A549 (cell line): Measurements from ENCODE around the gene GALNT14. TPM values are rescaled to one million over a fixed set of nuclear protein-coding genes. Genes with fewer than 3 reads are reported as not detected.
A peak's percentile ranks its signal among the peaks of the same experiment; 100 is the strongest.

Experiments used
- ATAC-seq, 2 experiments: fragments of 200-7000 bp in 1 of 2; fragments of >200 bp in 1 of 2; cut with Nextera tagmentation in 1 of 2; cut with Tn5 transposase in 1 of 2; 3 replicates each; pipeline versions ENCODE4 v1.8.0 to v1.9.1; 2018 to 2020; ENCODE audit warnings: mild to moderate bottlenecking in 1 of 2, moderate library complexity in 1 of 2
- CTCF ChIA-PET: fragments of 300-600 bp; sonication (Branson Sonifier 250); formaldehyde crosslinking; extraction: SDS; loops from one replicate; lab custom pipeline; 2021; ENCODE audit warnings: antibody characterized with exemption, inconsistent platforms; lab: Yijun Ruan, JAX
- POLR2A ChIA-PET: fragments of 350-600 bp; formaldehyde crosslinking; extraction: SDS; loops from one replicate; lab custom pipeline; 2021; ENCODE audit warnings: antibody characterized with exemption, inconsistent platforms; lab: Yijun Ruan, JAX
- DNase-seq, 2 experiments: peaks; one replicate each; pipeline versions ENCODE4 v3.0.0 to v3.0.0-alpha.2; 2011 to 2016; ENCODE audit warnings: low read depth in 1 of 2, low spot score in 1 of 2
- FAIRE-seq: peaks from 2 replicates; lab custom pipeline; 2011; peaks lifted over from hg19 to GRCh38; lab: Jason Lieb, UNC
- H3K27ac ChIP-seq, 2 experiments: fragments of >200 bp; sonication (Bioruptor Twin); formaldehyde crosslinking; 3 replicates each; pipeline ENCODE4 v1.5.1; 2016 to 2017
- H3K4me1 ChIP-seq: fragments of >200 bp; sonication (Bioruptor Twin); formaldehyde crosslinking; 3 replicates; pipeline ENCODE4 v1.6.1; 2016
- H3K4me2 ChIP-seq: fragments of >200 bp; sonication (Bioruptor Twin); formaldehyde crosslinking; 3 replicates; pipeline ENCODE4 v1.6.1; 2016
- H3K4me3 ChIP-seq: fragments of >200 bp; sonication (Bioruptor Twin); formaldehyde crosslinking; 3 replicates; pipeline ENCODE4 v1.5.1; 2016
- H3K9me3 ChIP-seq: fragments of >200 bp; sonication (Bioruptor Twin); formaldehyde crosslinking; 3 replicates; pipeline ENCODE4 v1.6.1; 2016
- BCL3 ChIP-seq: fragments of >200 bp; sonication (Bioruptor Twin); formaldehyde crosslinking; IDR thresholded peaks from 3 replicates; pipeline ENCODE4 v1.6.1; 2016
- CBX8 ChIP-seq: fragments of 200-600 bp; sonication (generic); IDR thresholded peaks from 2 replicates; pipeline ENCODE4 v1.6.1; 2016
- CHD2 ChIP-seq: fragments of 150-350 bp; IDR thresholded peaks from 2 replicates; pipeline ENCODE4 v1.6.1; 2014; ENCODE audit warnings: low read length; ENCODE audit not compliant: partially characterized antibody
- E2F6 ChIP-seq: IDR thresholded peaks from 2 replicates; pipeline ENCODE4 v1.6.1; 2012; ENCODE audit warnings: low read depth, borderline replicate concordance
- EHF ChIP-seq: fragments of 250-450 bp; sonication (Bioruptor Pico); IDR thresholded peaks from 2 replicates; pipeline ENCODE4 v1.5.0; 2020; ENCODE audit warnings: mild to moderate bottlenecking
- ESRRA ChIP-seq: fragments of 150-350 bp; IDR thresholded peaks from 2 replicates; pipeline ENCODE4 v1.6.1; 2014; ENCODE audit warnings: mild to moderate bottlenecking, low read length, borderline replicate concordance
- FOXS1 ChIP-seq: fragments of 250-450 bp; sonication (Bioruptor Pico); IDR thresholded peaks from 2 replicates; pipeline ENCODE4 v1.5.0; 2020; ENCODE audit warnings: mild to moderate bottlenecking, moderate library complexity
- GATA3 ChIP-seq: IDR thresholded peaks from 2 replicates; pipeline ENCODE4 v1.6.1; 2012; ENCODE audit warnings: borderline replicate concordance
- HDAC2 ChIP-seq: fragments of 200-600 bp; sonication (generic); IDR thresholded peaks from 2 replicates; pipeline ENCODE4 v1.6.1; 2016
- HES2 ChIP-seq: fragments of >200 bp; sonication (Bioruptor Twin); formaldehyde crosslinking; IDR thresholded peaks from 2 replicates; pipeline ENCODE4 v1.6.1; 2016
- HOXA7 ChIP-seq: fragments of 250-450 bp; sonication (Bioruptor Pico); IDR thresholded peaks from 2 replicates; pipeline ENCODE4 v1.5.0; 2020; ENCODE audit warnings: mild to moderate bottlenecking, moderate library complexity
- HOXB5 ChIP-seq: fragments of 250-450 bp; sonication (Bioruptor Pico); IDR thresholded peaks from 2 replicates; pipeline ENCODE4 v1.5.0; 2020; ENCODE audit warnings: mild to moderate bottlenecking, moderate library complexity
- JUNB ChIP-seq: fragments of >200 bp; sonication (Bioruptor Twin); formaldehyde crosslinking; IDR thresholded peaks from 2 replicates; pipeline ENCODE4 v1.6.1; 2016
- MAZ ChIP-seq: fragments of 150-350 bp; IDR thresholded peaks from 2 replicates; pipeline ENCODE4 v1.6.1; 2014; ENCODE audit warnings: antibody characterized with exemption, low read depth, low read length, borderline replicate concordance
- MYC ChIP-seq: IDR thresholded peaks from 2 replicates; pipeline ENCODE4 v1.6.1; 2012; ENCODE audit warnings: mild to moderate bottlenecking, inconsistent platforms, low read length, improper control_type of control experiment, borderline replicate concordance
- NPAS2 ChIP-seq: fragments of 250-450 bp; sonication (Bioruptor Pico); IDR thresholded peaks from 2 replicates; pipeline ENCODE4 v1.8.0; 2022; ENCODE audit warnings: mild to moderate bottlenecking, moderate library complexity, borderline replicate concordance
- NR3C1 ChIP-seq: fragments of >200 bp; sonication (Bioruptor Twin); formaldehyde crosslinking; IDR thresholded peaks from 3 replicates; pipeline ENCODE4 v1.6.1; 2017
- PHF8 ChIP-seq: fragments of 200-600 bp; sonication (generic); IDR thresholded peaks from 2 replicates; pipeline ENCODE4 v1.6.1; 2016; ENCODE audit warnings: low read depth, mild to moderate bottlenecking, antibody characterized with exemption, moderate library complexity, borderline replicate concordance
- POLR2A ChIP-seq: IDR thresholded peaks from 2 replicates; pipeline ENCODE4 v1.6.1; 2012; ENCODE audit warnings: mild to moderate bottlenecking, low read length
- POLR2AphosphoS2 ChIP-seq: conservative IDR thresholded peaks from 2 replicates; pipeline ENCODE4 v1.6.1; 2012; ENCODE audit warnings: low read length, improper control_type of control experiment, inconsistent platforms
- RAD21 ChIP-seq, 2 experiments: fragments of >200 bp in 1 of 2; sonication (Bioruptor Twin) in 1 of 2; formaldehyde crosslinking in 1 of 2; IDR thresholded peaks in 1 of 2; conservative IDR thresholded peaks in 1 of 2; 2 replicates in 1 of 2; 3 replicates in 1 of 2; pipeline ENCODE4 v1.6.1; 2012 to 2018; ENCODE audit warnings: inconsistent platforms in 1 of 2
- SMC3 ChIP-seq: fragments of >200 bp; sonication (Bioruptor Twin); formaldehyde crosslinking; IDR thresholded peaks from 3 replicates; pipeline ENCODE4 v1.6.1; 2018; ENCODE audit warnings: inconsistent platforms
- TFCP2L1 ChIP-seq: fragments of 250-450 bp; sonication (Bioruptor Pico); IDR thresholded peaks from 2 replicates; pipeline ENCODE4 v1.5.0; 2021; ENCODE audit warnings: mild to moderate bottlenecking
- WGBS: methylation state at CpG from one replicate; pipeline ENCODE4 v1.1.6; 2017; ENCODE audit errors: missing lambda C conversion rate; 5-methylcytosine and 5-hydroxymethylcytosine counted together
- polyA plus RNA-seq, 4 experiments: library from polyadenylated mRNA; depleted of rRNA in 3 of 4; stranded (reverse); fragments of >200 nt; fragmentation: RNase III in 1 of 4; extraction: RNeasy Plus Mini Kit Qiagen cat#74134 plus additional on column Dnase treatment in 1 of 4; gene quantifications; 2 replicates in 3 of 4; 3 replicates in 1 of 4; pipeline ENCODE4 v1.2.3, GENCODE V29; 2011 to 2017
- TF ChIP-seq, protein P1 (sequence below): fragments of 250-450 bp; sonication (Bioruptor Pico); IDR thresholded peaks from 2 replicates; pipeline ENCODE4 v1.5.0; 2021; ENCODE audit warnings: mild to moderate bottlenecking, moderate library complexity, borderline replicate concordance
- TF ChIP-seq, protein P2 (sequence below): fragments of 450-650 bp; IDR thresholded peaks from 2 replicates; pipeline ENCODE4 v1.6.1; 2014; ENCODE audit warnings: antibody characterized with exemption
- TF ChIP-seq, protein P3 (sequence below): fragments of >200 bp; sonication (Bioruptor Twin); formaldehyde crosslinking; IDR thresholded peaks from 3 replicates; pipeline ENCODE4 v1.5.1; 2016

Gene GALNT14
- polyA plus RNA-seq, 2 of the 4 experiments (the other 2 are of a cell fraction): 34.4 to 38.3 TPM

DNA sequence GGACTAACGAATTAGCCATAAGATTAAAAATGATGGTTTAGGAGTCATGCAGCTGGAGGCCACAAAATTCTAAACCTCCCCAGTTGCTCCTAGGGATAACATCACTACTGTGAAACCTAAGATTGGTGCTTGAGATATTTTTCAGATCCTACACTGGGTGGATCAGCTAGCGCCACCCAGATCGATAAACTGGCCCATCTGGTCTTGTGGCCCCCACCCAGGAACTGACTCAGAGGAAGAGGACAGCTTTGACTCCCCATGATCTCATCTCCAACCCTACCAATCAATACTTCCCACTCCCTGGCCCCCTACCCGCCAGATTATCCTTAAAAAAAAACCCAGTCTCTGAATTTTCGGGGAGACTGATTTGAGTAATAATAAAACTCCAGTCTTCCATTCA is 5.5 kb downstream of the GALNT14 start:
- POLR2A ChIA-PET: no interaction called here
- H3K4me2 ChIP-seq: no peak overlapping the region
- WGBS: 94% methylated on average over 5 of the region's 5 CpGs
- H3K4me1 ChIP-seq: peaks cover 11% of the 10 kb centered on the region
- no peak overlapping the region for H3K27ac ChIP-seq
- no peak for ATAC-seq
- peak; percentile 39 for FAIRE-seq
- CTCF ChIA-PET: interaction anchor here (0.7 to 1.4 kb wide), 3 partner anchors 19 to 421 kb away, joined by 3 to 4 read pairs (median 3); no protein-coding TSS in a partner anchor
- TF ChIP-seq MYC (no peak), JUNB (no peak), HES2 (no peak), GATA3 (no peak)
- H3K9me3 ChIP-seq: no peaks in the 10 kb centered on the region
- DNase-seq: no peak
- no peak overlapping the region for H3K4me3 ChIP-seq

- no peak overlapping the region for H3K4me2 ChIP-seq
- DNase-seq (no peak), ATAC-seq (no peak), FAIRE-seq (no peak)
- TF ChIP-seq E2F6 (no peak), POLR2AphosphoS2 (no peak), FOXS1 (no peak), HOXB5 (CRISPR knock-in tag) (no peak), PHF8 (no peak), HOXA7 (CRISPR knock-in tag) (no peak), HDAC2 (no peak), EHF (CRISPR knock-in tag) (no peak), RAD21 (conservative IDR thresholded peaks at IDR 0.05 in 1 of 2, IDR thresholded peaks at IDR 0.05 in 1 of 2) (no peak), ESRRA (no peak), MAZ (no peak), CBX8 (no peak)
- TF ChIP-seq, protein P1, sequence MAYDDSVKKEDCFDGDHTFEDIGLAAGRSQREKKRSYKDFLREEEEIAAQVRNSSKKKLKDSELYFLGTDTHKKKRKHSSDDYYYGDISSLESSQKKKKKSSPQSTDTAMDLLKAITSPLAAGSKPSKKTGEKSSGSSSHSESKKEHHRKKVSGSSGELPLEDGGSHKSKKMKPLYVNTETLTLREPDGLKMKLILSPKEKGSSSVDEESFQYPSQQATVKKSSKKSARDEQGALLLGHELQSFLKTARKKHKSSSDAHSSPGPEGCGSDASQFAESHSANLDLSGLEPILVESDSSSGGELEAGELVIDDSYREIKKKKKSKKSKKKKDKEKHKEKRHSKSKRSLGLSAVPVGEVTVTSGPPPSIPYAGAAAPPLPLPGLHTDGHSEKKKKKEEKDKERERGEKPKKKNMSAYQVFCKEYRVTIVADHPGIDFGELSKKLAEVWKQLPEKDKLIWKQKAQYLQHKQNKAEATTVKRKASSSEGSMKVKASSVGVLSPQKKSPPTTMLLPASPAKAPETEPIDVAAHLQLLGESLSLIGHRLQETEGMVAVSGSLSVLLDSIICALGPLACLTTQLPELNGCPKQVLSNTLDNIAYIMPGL (CRISPR knock-in tag): no peak
- TF ChIP-seq, protein P2, sequence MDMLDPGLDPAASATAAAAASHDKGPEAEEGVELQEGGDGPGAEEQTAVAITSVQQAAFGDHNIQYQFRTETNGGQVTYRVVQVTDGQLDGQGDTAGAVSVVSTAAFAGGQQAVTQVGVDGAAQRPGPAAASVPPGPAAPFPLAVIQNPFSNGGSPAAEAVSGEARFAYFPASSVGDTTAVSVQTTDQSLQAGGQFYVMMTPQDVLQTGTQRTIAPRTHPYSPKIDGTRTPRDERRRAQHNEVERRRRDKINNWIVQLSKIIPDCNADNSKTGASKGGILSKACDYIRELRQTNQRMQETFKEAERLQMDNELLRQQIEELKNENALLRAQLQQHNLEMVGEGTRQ: no peak
- no peaks in the 10 kb centered on the region for H3K9me3 ChIP-seq
- H3K4me1 ChIP-seq: peaks cover 14% of the 10 kb centered on the region
- ChIA-PET CTCF (interaction anchor here (0.9 to 1.4 kb wide), 2 partner anchors 9 to 38 kb away, joined by 4 read pairs; no protein-coding TSS in a partner anchor), POLR2A (no interaction called here)
- H3K4me3 ChIP-seq: no peak overlapping the region
- no peak overlapping the region for H3K27ac ChIP-seq
- WGBS: 43% methylated on average over 4 of the region's 4 CpGs
Observed at GRCh38 chr2:31131871-31132270, 6.4 kb downstream of the GALNT14 start.

GRCh38 chr2:31129375-31130171 is 8.7 kb downstream of the GALNT14 start:
- POLR2A ChIA-PET: no interaction called here
- no peak for FAIRE-seq
- 77% methylated on average over 6 of the region's 6 CpGs for WGBS
- Histone ChIP-seq H3K9me3 (no peaks in the 10 kb centered on the region), H3K4me3 (no peak overlapping the region), H3K4me2 (no peak overlapping the region), H3K27ac (no peak overlapping the region), H3K4me1 (peaks cover 24% of the 10 kb centered on the region)
- no peak for DNase-seq
- CTCF ChIA-PET: interaction anchor here (0.8 to 3.2 kb wide), 4 partner anchors 9 to 414 kb away, joined by 3 to 21 read pairs (median 4); partner anchors contain the start of gene GALNT14
- ATAC-seq: no peak
- TF ChIP-seq NR3C1: no peak
- no peak for TF ChIP-seq HOXA7 (CRISPR knock-in tag)
- TF ChIP-seq TFCP2L1: no peak
- TF ChIP-seq NPAS2 (CRISPR knock-in tag): no peak
- TF ChIP-seq POLR2A: no peak
- no peak for TF ChIP-seq EHF (CRISPR knock-in tag)
- TF ChIP-seq JUNB: no peak
- no peak for TF ChIP-seq E2F6
- TF ChIP-seq BCL3: no peak
- TF ChIP-seq SMC3: no peak
- TF ChIP-seq CHD2: no peak
- TF ChIP-seq, protein P3, sequence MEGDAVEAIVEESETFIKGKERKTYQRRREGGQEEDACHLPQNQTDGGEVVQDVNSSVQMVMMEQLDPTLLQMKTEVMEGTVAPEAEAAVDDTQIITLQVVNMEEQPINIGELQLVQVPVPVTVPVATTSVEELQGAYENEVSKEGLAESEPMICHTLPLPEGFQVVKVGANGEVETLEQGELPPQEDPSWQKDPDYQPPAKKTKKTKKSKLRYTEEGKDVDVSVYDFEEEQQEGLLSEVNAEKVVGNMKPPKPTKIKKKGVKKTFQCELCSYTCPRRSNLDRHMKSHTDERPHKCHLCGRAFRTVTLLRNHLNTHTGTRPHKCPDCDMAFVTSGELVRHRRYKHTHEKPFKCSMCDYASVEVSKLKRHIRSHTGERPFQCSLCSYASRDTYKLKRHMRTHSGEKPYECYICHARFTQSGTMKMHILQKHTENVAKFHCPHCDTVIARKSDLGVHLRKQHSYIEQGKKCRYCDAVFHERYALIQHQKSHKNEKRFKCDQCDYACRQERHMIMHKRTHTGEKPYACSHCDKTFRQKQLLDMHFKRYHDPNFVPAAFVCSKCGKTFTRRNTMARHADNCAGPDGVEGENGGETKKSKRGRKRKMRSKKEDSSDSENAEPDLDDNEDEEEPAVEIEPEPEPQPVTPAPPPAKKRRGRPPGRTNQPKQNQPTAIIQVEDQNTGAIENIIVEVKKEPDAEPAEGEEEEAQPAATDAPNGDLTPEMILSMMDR: no peak
